HG03139 (cell line): ENCODE results near the gene CETN1.

Experiments
- ATAC-seq: cut with Tn5 transposase; IDR thresholded peaks from one replicate; pipeline ENCODE4 v1.9.1; 2021; ENCODE audit not compliant: unreplicated experiment

The CETN1 gene

GRCh38 chr18:574865-575645, 5.1 kb upstream of the CETN1 start:
- ATAC-seq, result no peak

GRCh38 chr18:576924-577323, 3.3 kb upstream of the CETN1 start:
- ATAC-seq, result no peak

- no peak for ATAC-seq
These were observed 2.4 kb upstream of the CETN1 start for GRCh38 chr18:577643-578375.

DNA sequence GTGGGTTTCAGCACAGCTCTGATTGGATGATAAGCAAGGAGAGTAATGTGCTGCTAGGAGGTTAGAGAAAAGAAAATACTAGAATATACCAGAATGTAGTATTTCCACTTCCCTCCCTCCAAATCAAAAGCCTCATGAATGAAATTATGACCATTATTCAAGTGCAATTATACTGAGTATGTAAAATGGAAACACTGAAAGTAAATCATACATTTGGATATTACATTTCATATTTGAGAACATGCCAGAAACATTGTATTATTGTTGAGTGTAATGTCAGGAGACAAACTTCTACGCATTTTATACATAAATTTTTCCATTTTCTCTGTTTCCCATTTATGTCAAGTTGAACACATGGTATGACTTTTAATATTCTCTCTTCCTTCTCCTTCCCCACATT, 942 bp upstream of the CETN1 start:
- no peak for ATAC-seq

- ATAC-seq, result no peak
These were observed 916 bp downstream of the CETN1 start for GRCh38 chr18:581096-581495.

- ATAC-seq, result no peak
These were observed 2.3 kb downstream of the CETN1 start for GRCh38 chr18:582465-582864.

- ATAC-seq, result no peak
These were observed 14.9 kb downstream of the CETN1 start for GRCh38 chr18:595068-595467.

- ATAC-seq, result no peak
These were observed 15.4 kb downstream of the CETN1 start for GRCh38 chr18:595571-595970.

DNA sequence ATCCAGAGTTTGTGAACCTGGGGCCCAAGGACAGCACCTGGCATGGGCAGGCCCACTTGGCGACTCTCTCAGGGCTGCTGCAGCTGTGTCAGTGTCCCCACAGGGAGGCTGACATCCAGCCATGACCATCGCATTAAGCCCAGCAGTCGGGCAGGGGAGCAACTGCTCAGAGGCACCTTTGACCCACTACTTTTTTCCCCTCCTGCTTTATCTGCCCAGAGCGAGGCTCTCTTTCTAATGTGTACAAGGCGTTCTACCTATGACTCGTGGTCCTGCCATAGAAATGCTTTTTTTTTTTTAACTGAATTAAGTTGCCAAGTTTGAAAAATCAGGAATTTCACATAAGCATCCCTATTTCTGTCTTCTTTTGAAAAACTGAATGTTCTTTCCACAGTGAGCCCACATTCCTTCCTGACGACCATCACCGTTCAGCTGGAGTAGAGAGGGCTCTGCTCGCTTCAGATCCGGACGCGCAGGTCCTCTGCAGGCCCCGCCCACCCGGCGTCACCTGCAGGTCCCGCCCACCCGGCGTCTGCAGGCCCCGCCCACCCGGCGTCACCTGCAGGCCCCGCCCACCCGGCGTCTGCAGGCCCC, 16.2 kb downstream of the CETN1 start:
- peak; percentile 47 for ATAC-seq

GRCh38 chr18:598124-598589, 18.0 kb downstream of the CETN1 start:
- ATAC-seq, result no peak

GRCh38 chr18:600107-600506, 19.9 kb downstream of the CETN1 start:
- no peak for ATAC-seq

DNA sequence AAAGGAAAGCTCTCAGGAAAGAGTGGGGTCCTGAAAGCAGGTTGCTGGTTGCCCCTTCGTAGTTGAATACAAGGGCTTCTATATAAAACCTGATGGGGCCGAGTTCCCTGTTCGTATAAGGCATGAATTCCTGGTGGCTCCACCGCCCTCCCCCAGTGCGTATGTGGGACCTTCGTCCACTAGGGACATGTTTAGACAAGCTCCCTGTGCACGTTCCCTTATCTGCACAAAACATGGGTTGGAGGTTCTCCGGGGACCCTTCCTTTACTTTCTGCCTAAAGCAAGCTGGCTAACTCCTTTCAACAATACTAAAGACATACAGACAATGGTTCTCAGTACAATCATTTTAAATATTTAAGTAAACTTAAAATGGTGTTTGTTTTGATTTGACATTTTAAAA, 24.6 kb downstream of the CETN1 start:
- ATAC-seq, result no peak

GRCh38 chr18:607930-608329, 27.8 kb downstream of the CETN1 start:
- no peak for ATAC-seq

GRCh38 chr18:610214-610928, 30.2 kb downstream of the CETN1 start:
- ATAC-seq, result no peak

- ATAC-seq, result no peak
These were observed 32.0 kb downstream of the CETN1 start for GRCh38 chr18:612156-612555.

DNA sequence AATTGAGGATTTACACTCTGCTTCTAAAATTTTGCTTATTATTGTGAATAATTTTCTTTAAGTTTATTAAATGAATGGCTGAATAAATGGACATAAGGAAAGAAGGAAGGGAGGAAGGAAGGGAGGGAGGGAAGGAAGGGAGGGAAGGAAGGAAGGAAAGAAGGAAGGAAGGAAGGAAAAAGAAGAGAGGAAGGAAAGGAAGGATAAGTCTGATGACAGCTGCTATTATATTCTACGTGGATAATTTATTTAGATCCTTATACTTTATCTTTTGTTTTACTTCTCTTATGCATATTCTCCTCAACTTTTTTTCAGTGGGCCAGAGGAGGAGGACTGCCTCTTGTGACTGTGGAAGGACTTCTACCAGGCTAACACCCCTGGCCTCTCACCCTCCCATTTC, 34.0 kb downstream of the CETN1 start:
- no peak for ATAC-seq

GRCh38 chr18:615092-615521, 34.9 kb downstream of the CETN1 start:
- no peak for ATAC-seq

DNA sequence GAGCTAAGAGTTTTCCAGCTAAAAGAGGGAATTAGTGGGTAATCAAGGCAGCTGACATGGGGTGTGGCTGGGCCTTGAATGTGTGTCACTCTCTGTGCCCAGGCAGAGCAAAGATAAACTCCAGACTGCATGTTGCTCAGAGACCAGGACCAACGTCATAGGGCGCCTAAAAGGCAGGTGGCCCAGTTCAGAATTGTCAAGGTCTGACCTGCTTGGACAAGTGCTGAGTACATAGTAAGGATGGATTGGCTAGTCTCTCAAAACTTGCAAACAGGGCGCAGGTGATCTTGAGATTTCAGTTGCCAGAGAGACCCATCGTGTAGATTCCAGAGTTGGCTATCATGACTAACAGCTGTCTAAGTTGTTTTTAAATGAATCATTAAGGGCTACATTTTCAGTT, 35.6 kb downstream of the CETN1 start:
- ATAC-seq, result no peak

- no peak for ATAC-seq
These were observed 36.3 kb downstream of the CETN1 start for GRCh38 chr18:616380-616995.

GRCh38 chr18:617970-618504, 37.9 kb downstream of the CETN1 start:
- no peak for ATAC-seq

DNA sequence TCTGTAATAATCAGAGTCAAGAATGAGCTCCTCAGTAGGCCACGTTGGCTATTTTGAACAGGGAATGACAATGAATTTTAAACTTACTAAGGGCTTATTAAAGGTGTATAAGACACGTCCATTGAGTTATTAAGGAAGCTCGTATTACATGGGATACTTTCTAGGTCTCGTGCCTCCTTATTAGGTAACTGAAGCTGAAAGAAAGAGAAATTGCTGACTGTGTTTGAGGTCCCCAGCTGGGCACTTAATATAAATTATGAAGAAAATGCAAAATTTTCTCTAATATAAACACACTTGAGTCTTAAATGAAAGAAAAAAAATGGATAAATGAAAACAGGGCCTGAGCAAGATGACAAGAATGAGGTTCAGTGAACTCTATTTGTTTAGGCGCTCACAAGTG, 38.4 kb downstream of the CETN1 start:
- ATAC-seq, result no peak
